SJCRH30 (cell line): ENCODE results near the gene KCNJ11. TPM values are rescaled to one million over a fixed set of nuclear protein-coding genes. Genes with fewer than 3 reads are reported as not detected.

Source experiments
- total RNA-seq: library from RNA; depleted of rRNA; stranded (reverse); fragments of >200 nt; shearing (Covaris generic); gene quantifications from 2 replicates; pipeline ENCODE4 v1.2.3, GENCODE V29; 2014; rRNA removed

The KCNJ11 gene
- total RNA-seq, 1 experiment from 2014 or later: 5.9 TPM

Other genes with a start within 250 kb of the KCNJ11 start
- 61.0 and 64.3 TPM in 2 replicates for gene PIK3C2A, start 180.7 kb downstream of the KCNJ11 start, total RNA-seq
- gene NUCB2, start 111.9 kb downstream of the KCNJ11 start, total RNA-seq: 29.4 and 32.6 TPM in 2 replicates
- gene NCR3LG1, start 36.9 kb downstream of the KCNJ11 start, total RNA-seq: 7.8 and 8.1 TPM in 2 replicates
- not detected in 2 replicates for gene ABCC8, start 88.2 kb upstream of the KCNJ11 start, total RNA-seq
- 0.35 and 0.47 TPM in 2 replicates for gene USH1C, start 155.8 kb upstream of the KCNJ11 start, total RNA-seq
- 3.3 and 5.9 TPM in 2 replicates for gene OTOG, start 158.6 kb upstream of the KCNJ11 start, total RNA-seq